ENCODE results near the gene MIR17HG. TPM values are rescaled to one million over a fixed set of nuclear protein-coding genes. Genes with fewer than 3 reads are reported as not detected.
"Not testable (repeated sequence)": the region's sequence is repeated elsewhere in the genome, so short reads cannot be mapped to it uniquely, and the experiment has no call there.

MIR17HG gene
- total and polyA plus RNA-seq, 7 experiments from 2014 or later, result 0.28 to 17.5 (median 11.7) TPM

DNA sequence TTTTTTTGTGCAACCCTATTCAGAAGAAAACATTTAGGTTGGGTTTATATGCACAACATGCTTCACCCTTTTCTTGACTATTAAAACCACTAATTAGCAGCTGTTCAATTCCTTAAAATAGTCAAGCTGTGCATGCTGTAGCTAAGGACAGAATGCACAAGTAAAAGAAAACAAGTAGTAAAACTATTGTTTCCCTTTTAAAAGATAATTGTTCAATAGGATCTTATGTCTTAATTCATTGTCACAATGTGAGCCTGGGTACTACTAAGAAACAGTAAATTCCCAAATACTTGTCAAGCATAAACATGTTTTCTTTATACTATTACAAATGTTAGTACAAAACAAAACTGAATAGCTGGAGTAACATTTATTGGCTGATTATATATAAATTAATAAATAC lies 32.6 kb upstream of the MIR17HG start:
- Mint-ChIP-seq H3K36me3 (no peaks in the 10 kb centered on the region), H3K4me3 (no peak overlapping the region), H3K27ac (no peak overlapping the region), H3K4me1 (peaks cover 2 to 20% (median 7%) of the 10 kb centered on the region in 7 donors), H3K9me3 (no peaks in the 10 kb centered on the region), H3K27me3 (peaks cover 0 to 13% (median 9%) of the 10 kb centered on the region in 5 donors)
- no peak for ATAC-seq
- no peak overlapping the region for H3K4me3 ChIP-seq (ENCODE audit: low read length)
- no peaks in the 10 kb centered on the region for H3K4me1 ChIP-seq (ENCODE audit: control insufficient read depth in 2 of 2, insufficient read depth in 2 of 2, low read length in 2 of 2)
- H3K27me3 ChIP-seq (ENCODE audit: control insufficient read depth in 2 of 2, insufficient read depth in 2 of 2, low read length in 2 of 2), result no peaks in the 10 kb centered on the region
- H3K27ac ChIP-seq (ENCODE audit: low read depth, low read length), result no peak overlapping the region
- ChIA-PET CTCF (interaction anchor here (0.8 to 1.2 kb wide), 3 partner anchors 13 to 410 kb away, joined by 3 read pairs; no protein-coding TSS in a partner anchor), POLR2A (interaction anchor here (1.6 kb wide), 1 partner anchor 32 kb away, joined by 4 read pairs; no protein-coding TSS in a partner anchor)
- H3K9me3 ChIP-seq (ENCODE audit: control insufficient read depth in 2 of 3, low read length in 3 of 3), result no peaks in the 10 kb centered on the region
- no peak for DNase-seq
- intact Hi-C loops (cut with micrococcal nuclease), result loop anchor here in 1 of 2 donors (5.0 kb wide), 1 partner anchor 407 kb away; no protein-coding TSS in a partner anchor
- H3K36me3 ChIP-seq (ENCODE audit: control insufficient read depth in 2 of 3, insufficient read depth in 3 of 3, low read length in 3 of 3), result no peaks in the 10 kb centered on the region

DNA sequence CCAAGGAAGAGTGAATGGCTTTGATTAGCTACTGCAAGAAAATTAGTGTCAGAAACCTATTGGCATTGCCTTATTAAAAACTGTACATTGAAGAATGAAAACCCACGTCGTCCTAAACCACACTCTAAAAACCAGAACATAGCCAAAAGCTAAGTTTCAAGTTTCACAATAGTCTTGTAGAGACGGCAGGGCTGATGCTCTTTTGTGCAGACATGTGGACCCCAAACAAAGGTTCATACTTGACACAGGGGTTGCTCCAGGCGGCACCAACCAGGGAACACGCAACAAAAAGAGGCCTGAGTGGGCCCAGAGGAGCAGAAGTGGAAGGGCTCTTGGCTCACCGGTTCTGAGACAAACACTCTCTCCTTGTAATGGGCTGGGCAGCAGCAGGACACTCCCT lies 28.6 kb upstream of the MIR17HG start:
- CTCF ChIA-PET, result no interaction called here

DNA sequence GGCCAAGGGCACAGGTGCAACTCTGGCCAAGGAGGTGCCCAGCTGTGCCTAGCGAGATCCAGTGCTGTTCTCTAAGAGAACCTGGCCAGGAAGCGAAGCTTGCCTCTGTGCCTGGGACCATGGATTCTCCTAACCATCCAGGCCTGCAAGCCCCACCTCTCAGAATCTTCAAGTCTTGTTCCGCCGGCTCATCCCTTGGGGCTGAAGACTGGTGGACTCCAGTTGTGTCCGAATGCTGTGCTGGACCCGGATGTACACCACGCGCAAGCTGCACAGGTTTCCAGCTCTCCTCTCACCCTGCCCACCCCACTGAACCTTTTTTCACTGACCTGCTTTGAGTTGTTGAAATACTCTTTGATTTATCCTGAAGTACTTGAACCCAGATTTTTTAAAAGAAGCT lies 27.5 kb upstream of the MIR17HG start:
- no peaks in the 10 kb centered on the region for H3K36me3 ChIP-seq (ENCODE audit: control insufficient read depth in 2 of 3, insufficient read depth in 3 of 3, low read length in 3 of 3)
- DNase-seq (no peak), ATAC-seq (no peak)
- ChIA-PET POLR2A (no interaction called here), CTCF (interaction anchor here (0.6 to 0.7 kb wide), 2 partner anchors 10 to 87 kb away, joined by 3 to 4 read pairs; no protein-coding TSS in a partner anchor)
- Mint-ChIP-seq H3K27ac (no peak overlapping the region), H3K4me3 (no peak overlapping the region), H3K36me3 (no peaks in the 10 kb centered on the region), H3K9me3 (peaks cover 0 to 2% (median 0%) of the 10 kb centered on the region in 11 donors), H3K27me3 (peaks cover 0 to 15% (median 0%) of the 10 kb centered on the region in 5 donors), H3K4me1 (peaks cover 4 to 25% (median 14%) of the 10 kb centered on the region in 7 donors)
- intact Hi-C loops (cut with micrococcal nuclease), result no loop called here
- no peak overlapping the region for H3K27ac ChIP-seq (ENCODE audit: low read depth, low read length)
- no peaks in the 10 kb centered on the region for H3K9me3 ChIP-seq (ENCODE audit: control insufficient read depth in 2 of 3, low read length in 3 of 3)
- H3K4me3 ChIP-seq (ENCODE audit: low read length), result no peak overlapping the region
- H3K4me1 ChIP-seq (ENCODE audit: control insufficient read depth in 2 of 2, insufficient read depth in 2 of 2, low read length in 2 of 2), result peaks cover 0 to 4% of the 10 kb centered on the region in 2 donors
- no peaks in the 10 kb centered on the region for H3K27me3 ChIP-seq (ENCODE audit: control insufficient read depth in 2 of 2, insufficient read depth in 2 of 2, low read length in 2 of 2)

More for the DNA sequence above, 28.6 kb upstream of the MIR17HG start:
- intact Hi-C loops (cut with micrococcal nuclease), result no loop called here
- no peaks in the 10 kb centered on the region for H3K36me3 Mint-ChIP-seq
- Histone ChIP-seq H3K9me3 (ENCODE audit: control insufficient read depth in 2 of 3, low read length in 3 of 3) (no peaks in the 10 kb centered on the region), H3K4me1 (ENCODE audit: control insufficient read depth in 2 of 2, insufficient read depth in 2 of 2, low read length in 2 of 2) (peaks cover 0 to 4% of the 10 kb centered on the region in 2 donors), H3K27me3 (ENCODE audit: control insufficient read depth in 2 of 2, insufficient read depth in 2 of 2, low read length in 2 of 2) (no peaks in the 10 kb centered on the region), H3K36me3 (ENCODE audit: control insufficient read depth in 2 of 3, insufficient read depth in 3 of 3, low read length in 3 of 3) (no peaks in the 10 kb centered on the region), H3K27ac (ENCODE audit: low read depth, low read length) (no peak overlapping the region), H3K4me3 (ENCODE audit: low read length) (no peak overlapping the region)
- DNase-seq, result no peak
- POLR2A ChIA-PET, result no interaction called here
- peaks cover 0 to 20% (median 3%) of the 10 kb centered on the region in 5 donors for H3K27me3 Mint-ChIP-seq
- ATAC-seq, result no peak
- H3K27ac Mint-ChIP-seq, result no peak overlapping the region
- H3K4me3 Mint-ChIP-seq, result no peak overlapping the region
- H3K4me1 Mint-ChIP-seq, result peaks cover 2 to 20% (median 14%) of the 10 kb centered on the region in 7 donors
- H3K9me3 Mint-ChIP-seq, result peaks cover 0 to 2% (median 0%) of the 10 kb centered on the region in 11 donors

DNA sequence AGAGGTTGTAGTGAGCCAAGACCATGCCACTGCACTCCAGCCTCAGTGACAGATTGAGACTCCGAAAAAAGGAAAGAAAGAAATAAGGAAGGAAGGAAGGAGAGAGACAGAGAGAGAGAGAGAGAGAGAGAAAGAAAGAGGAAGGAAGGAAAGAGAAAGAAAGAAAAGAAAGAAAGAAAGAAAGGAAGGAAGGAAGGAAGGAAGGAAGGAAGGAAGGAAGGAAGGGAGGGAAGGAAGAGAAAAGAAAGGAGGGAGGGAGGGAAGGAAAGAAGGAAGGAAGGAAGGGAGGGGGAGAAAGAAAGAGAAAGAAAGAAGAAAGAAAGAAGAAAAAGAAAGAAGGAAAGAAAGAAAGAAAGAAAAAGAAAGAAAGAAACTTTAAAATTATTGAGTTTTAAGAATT lies 26.5 kb upstream of the MIR17HG start:
- H3K36me3 ChIP-seq (ENCODE audit: control insufficient read depth in 2 of 3, insufficient read depth in 3 of 3, low read length in 3 of 3); H3K27ac ChIP-seq (ENCODE audit: low read depth, low read length); POLR2A ChIA-PET; intact Hi-C loops (cut with micrococcal nuclease); H3K4me3 Mint-ChIP-seq; ATAC-seq; H3K27ac Mint-ChIP-seq; H3K4me3 ChIP-seq (ENCODE audit: low read length); DNase-seq; H3K27me3 ChIP-seq (ENCODE audit: control insufficient read depth in 2 of 2, insufficient read depth in 2 of 2, low read length in 2 of 2); H3K9me3 ChIP-seq (ENCODE audit: control insufficient read depth in 2 of 3, low read length in 3 of 3); CTCF ChIA-PET; H3K4me1 ChIP-seq (ENCODE audit: control insufficient read depth in 2 of 2, insufficient read depth in 2 of 2, low read length in 2 of 2); H3K36me3 Mint-ChIP-seq; H3K9me3 Mint-ChIP-seq: not testable (repeated sequence)
- H3K4me1 Mint-ChIP-seq, result peaks cover 4 to 25% (median 14%) of the 10 kb centered on the region in 7 donors
- H3K27me3 Mint-ChIP-seq, result peaks cover 0 to 14% (median 0%) of the 10 kb centered on the region in 5 donors

- Mint-ChIP-seq H3K4me3 (peak overlapping the region in 1 of 10 donors; percentile 28), H3K27ac (peak overlapping the region in 1 of 9 donors; percentile 5), H3K27me3 (peaks cover 0 to 10% (median 0%) of the 10 kb centered on the region in 5 donors), H3K9me3 (peaks cover 0 to 2% (median 0%) of the 10 kb centered on the region in 11 donors), H3K36me3 (no peaks in the 10 kb centered on the region), H3K4me1 (peaks cover 4 to 25% (median 14%) of the 10 kb centered on the region in 7 donors)
- H3K4me1 ChIP-seq (ENCODE audit: control insufficient read depth in 2 of 2, insufficient read depth in 2 of 2, low read length in 2 of 2), result peaks cover 0 to 4% of the 10 kb centered on the region in 2 donors
- no peak overlapping the region for H3K27ac ChIP-seq (ENCODE audit: low read depth, low read length)
- H3K36me3 ChIP-seq (ENCODE audit: control insufficient read depth in 2 of 3, insufficient read depth in 3 of 3, low read length in 3 of 3), result no peaks in the 10 kb centered on the region
- ChIA-PET POLR2A (interaction anchor here (1.3 kb wide), 1 partner anchor 24 kb away, joined by 3 read pairs; the partner anchor contains the start of gene MIR17HG), CTCF (no interaction called here)
- no peak overlapping the region for H3K4me3 ChIP-seq (ENCODE audit: low read length)
- no peaks in the 10 kb centered on the region for H3K9me3 ChIP-seq (ENCODE audit: control insufficient read depth in 2 of 3, low read length in 3 of 3)
- intact Hi-C loops (cut with micrococcal nuclease), result no loop called here
- H3K27me3 ChIP-seq (ENCODE audit: control insufficient read depth in 2 of 2, insufficient read depth in 2 of 2, low read length in 2 of 2), result no peaks in the 10 kb centered on the region
- ATAC-seq (peak; percentile 54), DNase-seq (peak in 4 of 9 donors; percentile 0 to 26 (median 16))
These were observed 24.1 kb upstream of the MIR17HG start for GRCh38 chr13:91323349-91323748.

DNA sequence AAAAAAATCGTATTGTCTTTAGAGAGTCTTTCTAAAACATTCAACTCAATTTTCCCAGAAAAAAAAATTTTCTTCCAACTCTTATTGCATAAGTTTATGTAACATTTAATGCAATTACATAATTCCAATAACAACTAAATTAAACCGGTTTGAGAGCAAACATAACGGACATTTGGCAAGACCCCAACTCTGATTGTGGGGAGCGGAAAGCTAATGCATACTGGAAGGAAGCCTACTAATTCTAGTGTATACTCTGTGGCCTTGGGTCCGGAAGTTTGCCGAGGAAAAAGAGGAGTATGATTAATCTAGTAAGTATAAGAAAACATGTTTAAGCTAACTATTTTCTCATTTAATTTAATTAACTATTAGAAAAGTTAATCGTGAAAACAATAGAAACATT lies 21.3 kb upstream of the MIR17HG start:
- no peaks in the 10 kb centered on the region for H3K9me3 Mint-ChIP-seq
- DNase-seq (no peak), ATAC-seq (no peak)
- H3K27me3 Mint-ChIP-seq, result peaks cover 0 to 4% (median 0%) of the 10 kb centered on the region in 5 donors
- peaks cover 2 to 29% (median 14%) of the 10 kb centered on the region in 7 donors for H3K4me1 Mint-ChIP-seq
- H3K36me3 ChIP-seq (ENCODE audit: control insufficient read depth in 2 of 3, insufficient read depth in 3 of 3, low read length in 3 of 3), result no peaks in the 10 kb centered on the region
- no peaks in the 10 kb centered on the region for H3K27me3 ChIP-seq (ENCODE audit: control insufficient read depth in 2 of 2, insufficient read depth in 2 of 2, low read length in 2 of 2)
- ChIA-PET CTCF (no interaction called here), POLR2A (no interaction called here)
- no peaks in the 10 kb centered on the region for H3K9me3 ChIP-seq (ENCODE audit: control insufficient read depth in 2 of 3, low read length in 3 of 3)
- intact Hi-C loops (cut with micrococcal nuclease), result no loop called here
- no peak overlapping the region for H3K27ac ChIP-seq (ENCODE audit: low read depth, low read length)
- H3K4me3 Mint-ChIP-seq, result no peak overlapping the region
- H3K4me3 ChIP-seq (ENCODE audit: low read length), result no peak overlapping the region
- no peak overlapping the region for H3K27ac Mint-ChIP-seq
- H3K4me1 ChIP-seq (ENCODE audit: control insufficient read depth in 2 of 2, insufficient read depth in 2 of 2, low read length in 2 of 2), result peaks cover 0 to 4% of the 10 kb centered on the region in 2 donors
- no peaks in the 10 kb centered on the region for H3K36me3 Mint-ChIP-seq

DNA sequence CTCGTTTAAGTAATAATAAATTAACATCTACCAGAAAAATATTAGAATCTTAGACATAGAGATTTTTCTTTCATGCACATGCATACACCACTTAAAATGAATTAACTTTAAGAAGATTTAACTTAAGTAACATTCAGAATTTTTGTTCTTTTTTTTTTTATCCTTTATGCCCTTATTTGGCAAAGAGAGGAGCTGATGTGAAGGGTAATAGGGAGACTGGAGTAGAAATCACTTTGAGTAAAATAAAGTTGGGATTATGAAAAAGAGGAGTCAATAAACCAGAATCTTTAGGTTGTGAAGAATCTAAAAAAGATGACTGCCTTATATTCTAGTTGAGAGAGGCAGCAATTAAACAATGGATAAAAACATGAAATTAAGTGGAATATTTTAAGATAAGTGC lies 18.8 kb upstream of the MIR17HG start:
- peaks cover 0 to 22% (median 2%) of the 10 kb centered on the region in 7 donors for H3K4me1 Mint-ChIP-seq
- intact Hi-C loops (cut with micrococcal nuclease), result no loop called here
- H3K27me3 ChIP-seq (ENCODE audit: control insufficient read depth in 2 of 2, insufficient read depth in 2 of 2, low read length in 2 of 2), result no peaks in the 10 kb centered on the region
- no peaks in the 10 kb centered on the region for H3K9me3 Mint-ChIP-seq
- peaks cover 0 to 7% (median 0%) of the 10 kb centered on the region in 5 donors for H3K27me3 Mint-ChIP-seq
- no peak overlapping the region for H3K4me3 ChIP-seq (ENCODE audit: low read length)
- no peaks in the 10 kb centered on the region for H3K36me3 Mint-ChIP-seq
- no peak overlapping the region for H3K27ac Mint-ChIP-seq
- H3K4me3 Mint-ChIP-seq, result no peak overlapping the region
- ChIA-PET POLR2A (no interaction called here), CTCF (interaction anchor here (1.3 kb wide), 1 partner anchor 14 kb away, joined by 3 read pairs; no protein-coding TSS in a partner anchor)
- H3K4me1 ChIP-seq (ENCODE audit: control insufficient read depth in 2 of 2, insufficient read depth in 2 of 2, low read length in 2 of 2), result no peaks in the 10 kb centered on the region
- H3K9me3 ChIP-seq (ENCODE audit: control insufficient read depth in 2 of 3, low read length in 3 of 3), result no peaks in the 10 kb centered on the region
- H3K36me3 ChIP-seq (ENCODE audit: control insufficient read depth in 2 of 3, insufficient read depth in 3 of 3, low read length in 3 of 3), result no peaks in the 10 kb centered on the region
- DNase-seq (no peak), ATAC-seq (no peak)
- no peak overlapping the region for H3K27ac ChIP-seq (ENCODE audit: low read depth, low read length)

Measured in naive thymus-derived CD4-positive, alpha-beta T cell (primary cell).